ENCODE data around the gene MTHFR.

MTHFR gene

DNA sequence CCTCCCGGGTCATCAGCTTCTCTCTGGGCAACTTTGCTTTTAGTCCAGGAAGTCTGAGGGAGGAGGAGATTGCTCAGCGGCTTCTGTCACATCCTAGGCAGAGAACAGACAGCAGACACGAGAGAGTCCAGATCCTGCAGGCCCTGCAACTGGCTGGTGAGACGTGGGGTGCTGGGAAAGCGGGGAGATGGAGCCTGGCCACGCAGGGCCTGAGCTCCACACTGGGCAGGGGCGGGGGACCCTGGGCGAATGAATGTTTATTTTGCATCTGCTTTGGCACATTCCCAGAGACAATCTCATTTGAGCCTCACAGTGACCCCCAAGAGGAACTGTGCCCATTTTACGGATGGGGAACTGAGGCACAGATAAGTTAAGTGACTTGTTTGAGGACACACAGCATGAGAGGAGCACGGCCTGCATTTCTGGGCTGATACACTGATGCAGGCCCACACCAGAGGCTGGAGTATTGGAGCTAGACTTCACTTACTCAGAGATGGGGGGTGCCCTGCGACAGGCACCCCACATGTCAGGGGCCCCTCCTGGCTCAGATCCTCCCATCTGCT is 34.2 kb downstream of the MTHFR start:
- TF ChIP-seq GATA3 (IDR thresholded peaks at IDR 0.05; ENCODE audit: low read depth, low read length) (no peak), GATA2 (IDR thresholded peaks at IDR 0.05; ENCODE audit: low read depth, low read length) (no peak)

DNA sequence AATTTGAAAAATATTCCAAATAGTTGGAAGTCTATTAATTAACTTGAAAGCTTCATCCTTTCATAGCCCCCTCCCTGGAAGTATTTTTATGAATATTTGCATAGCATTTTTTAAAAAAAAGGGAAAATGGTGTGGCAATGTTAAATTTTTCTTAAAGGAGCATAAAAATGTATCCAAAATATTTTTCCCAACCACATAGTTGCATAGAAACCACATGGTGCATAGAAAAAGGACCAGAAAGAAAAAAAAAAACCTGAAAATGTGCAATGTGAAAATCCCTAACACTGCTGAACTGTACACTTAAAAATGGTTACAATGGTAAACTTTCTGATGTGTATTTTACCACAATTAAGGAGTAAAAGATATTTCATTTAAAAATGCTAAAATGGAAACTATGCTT is 35.8 kb downstream of the MTHFR start:
- no peak for TF ChIP-seq GATA2 (IDR thresholded peaks at IDR 0.05; ENCODE audit: low read depth, low read length)
- TF ChIP-seq GATA3 (IDR thresholded peaks at IDR 0.05; ENCODE audit: low read depth, low read length) = no peak

DNA sequence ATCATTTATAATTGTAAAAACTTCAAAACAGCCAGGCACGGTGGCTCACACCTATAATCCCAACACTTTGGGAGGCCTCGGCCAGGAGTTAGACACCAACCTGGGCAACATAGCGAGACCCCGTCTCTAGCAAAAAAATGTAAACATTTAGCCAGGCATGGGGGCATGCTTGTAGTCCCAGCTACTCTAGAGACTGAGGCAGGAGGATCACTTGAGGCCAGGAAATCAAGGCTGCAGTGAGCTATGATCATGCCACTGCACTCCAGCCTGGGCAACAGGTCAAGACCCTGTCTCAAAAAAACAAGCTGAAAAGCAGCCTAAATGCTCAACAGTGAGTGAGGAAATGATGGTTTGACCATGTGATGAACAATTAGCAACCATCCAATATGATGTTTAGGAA is 36.5 kb downstream of the MTHFR start:
- no peak for TF ChIP-seq GATA3 (IDR thresholded peaks at IDR 0.05; ENCODE audit: low read depth, low read length)
- no peak for TF ChIP-seq GATA2 (IDR thresholded peaks at IDR 0.05; ENCODE audit: low read depth, low read length)

DNA sequence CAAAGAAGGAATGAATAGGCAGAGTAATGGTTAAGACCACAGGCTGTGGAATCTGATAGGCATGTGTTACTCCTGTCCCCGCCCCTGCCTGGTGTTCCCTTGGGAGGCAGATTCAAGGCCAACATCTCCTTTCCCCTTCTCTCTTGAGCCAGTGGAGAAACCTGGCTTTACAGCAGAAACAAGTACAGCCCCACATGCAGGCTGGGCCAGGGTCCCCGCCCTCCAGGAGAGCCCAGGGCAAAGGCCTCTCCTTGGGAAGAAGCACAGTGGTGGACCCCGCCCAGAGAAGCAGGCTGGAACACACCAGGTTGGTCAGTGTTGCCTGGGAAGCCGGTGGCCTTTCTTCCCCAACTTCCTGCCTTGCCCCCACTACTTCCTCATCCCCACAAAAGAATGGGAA is 36.9 kb downstream of the MTHFR start:
- TF ChIP-seq GATA2 (IDR thresholded peaks at IDR 0.05; ENCODE audit: low read depth, low read length) (no peak), GATA3 (IDR thresholded peaks at IDR 0.05; ENCODE audit: low read depth, low read length) (no peak)

DNA sequence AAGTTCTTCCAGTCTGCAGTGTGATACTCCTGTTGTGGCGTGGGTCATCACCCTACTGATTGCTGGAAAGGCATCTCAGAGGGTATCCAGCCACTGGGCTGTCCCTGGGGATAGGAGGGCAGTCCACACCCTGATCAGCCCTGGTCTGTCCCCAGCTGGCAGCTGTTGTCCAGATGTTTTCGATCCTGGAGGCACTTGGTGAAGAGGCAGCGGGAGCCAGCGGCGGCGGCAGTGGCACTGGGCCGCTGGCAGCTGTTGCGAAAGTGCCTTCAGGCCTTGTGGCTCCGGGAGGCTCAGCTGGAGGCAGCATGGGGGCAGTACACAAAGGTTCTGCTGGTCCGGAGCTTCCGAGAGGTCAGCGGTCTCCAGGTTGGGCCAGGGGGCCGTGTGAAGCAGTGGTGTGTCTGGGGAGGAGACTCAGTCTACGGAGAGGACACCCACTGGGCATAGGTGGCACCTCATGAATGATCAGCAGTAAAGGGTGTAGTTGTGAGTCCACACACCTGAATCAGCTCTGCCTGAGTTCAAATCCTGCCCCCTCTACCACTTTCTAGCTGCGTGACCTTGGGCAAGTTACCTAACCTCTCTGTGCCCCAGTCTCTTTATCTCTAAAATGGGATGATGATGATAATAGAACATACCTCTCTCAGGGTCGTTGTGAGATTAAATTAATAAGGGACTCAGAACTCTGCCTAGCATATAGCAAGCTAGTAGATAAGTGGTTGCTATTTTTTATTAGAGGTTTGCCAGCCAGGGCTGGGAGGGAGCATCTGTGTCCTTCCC is 37.7 kb downstream of the MTHFR start:
- TF ChIP-seq GATA3 (IDR thresholded peaks at IDR 0.05; ENCODE audit: low read depth, low read length) = no peak

DNA sequence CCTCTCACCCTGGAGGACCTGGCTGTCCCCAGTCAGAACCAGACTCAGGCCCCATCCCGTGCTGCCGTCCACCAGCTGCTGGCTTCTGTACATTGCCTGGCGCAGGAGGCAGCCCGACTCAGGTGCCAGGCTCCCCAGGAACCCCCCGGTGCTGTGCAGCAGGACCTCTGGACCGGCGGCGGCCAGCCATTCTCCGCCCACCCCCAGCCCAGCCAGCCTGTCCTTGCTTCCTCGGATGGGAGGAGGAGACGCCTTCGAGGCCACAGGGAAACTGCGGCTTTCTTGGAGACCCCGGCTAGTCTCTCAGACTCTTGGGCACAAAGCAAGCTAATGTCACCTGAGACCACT is 39.4 kb downstream of the MTHFR start:
- no peak for TF ChIP-seq GATA3 (IDR thresholded peaks at IDR 0.05; ENCODE audit: low read depth, low read length)
- TF ChIP-seq GATA2 (IDR thresholded peaks at IDR 0.05; ENCODE audit: low read depth, low read length) = no peak

DNA sequence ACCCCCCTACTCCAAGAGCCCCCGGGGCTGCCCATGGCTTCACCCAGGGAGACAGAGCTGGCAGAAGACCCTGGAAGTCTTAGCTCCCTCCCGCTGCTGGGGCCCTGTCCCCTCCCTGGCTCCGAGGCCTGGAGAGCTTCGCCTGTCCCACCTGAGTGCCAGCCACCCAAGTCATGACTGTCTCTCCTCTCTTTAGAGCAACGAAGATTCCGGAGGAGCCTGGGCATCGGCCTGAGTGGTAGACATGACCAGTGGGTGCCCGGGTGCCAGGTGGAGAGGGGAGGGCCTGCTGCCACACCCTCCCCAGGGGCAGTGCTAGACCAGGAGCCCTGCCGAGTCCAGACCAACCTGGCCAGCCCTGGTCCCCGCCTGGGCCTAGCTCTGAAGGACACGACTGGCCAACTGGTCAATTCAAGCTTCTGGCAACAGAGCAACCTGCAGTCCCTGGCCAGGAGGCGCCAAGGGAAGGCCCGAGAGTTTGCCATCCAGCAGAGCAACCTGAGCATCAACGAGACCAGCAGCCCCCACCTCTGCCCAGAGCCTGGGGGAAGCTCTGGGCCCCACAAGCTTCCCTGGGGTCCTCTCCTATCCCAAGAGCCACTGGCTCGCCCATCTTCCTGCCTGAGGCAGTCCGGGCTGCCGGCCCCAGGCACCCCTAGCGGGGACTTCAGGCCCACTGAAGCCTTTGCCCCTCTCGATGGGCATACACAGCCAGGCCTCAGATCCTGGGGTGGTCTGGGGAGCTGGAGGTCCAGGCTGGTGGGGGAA is 39.9 kb downstream of the MTHFR start:
- TF ChIP-seq GATA3 (IDR thresholded peaks at IDR 0.05; ENCODE audit: low read depth, low read length) = no peak
- no peak for TF ChIP-seq GATA2 (IDR thresholded peaks at IDR 0.05; ENCODE audit: low read depth, low read length)

DNA sequence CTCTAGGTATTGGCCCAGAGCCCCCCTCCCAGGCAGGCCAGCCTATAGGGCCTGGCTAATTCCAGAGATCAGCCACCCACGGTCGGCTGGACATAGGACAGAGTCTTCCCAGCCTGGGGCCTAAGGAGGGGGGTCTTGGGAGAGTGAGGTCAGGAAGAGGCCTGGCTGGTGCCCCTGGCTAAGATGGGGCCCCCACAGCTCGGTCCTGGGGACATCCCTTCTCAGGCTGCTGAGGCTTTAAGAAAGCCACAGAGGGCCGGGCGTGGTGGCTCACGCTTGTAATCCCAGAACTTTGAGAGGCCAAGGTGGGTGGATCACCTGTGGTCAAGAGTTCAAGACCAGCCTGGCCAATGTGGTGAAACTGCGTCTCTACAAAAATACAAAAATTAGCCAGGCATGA is 41.2 kb downstream of the MTHFR start:
- TF ChIP-seq GATA2 (IDR thresholded peaks at IDR 0.05; ENCODE audit: low read depth, low read length) (no peak), GATA3 (IDR thresholded peaks at IDR 0.05; ENCODE audit: low read depth, low read length) (no peak)

DNA sequence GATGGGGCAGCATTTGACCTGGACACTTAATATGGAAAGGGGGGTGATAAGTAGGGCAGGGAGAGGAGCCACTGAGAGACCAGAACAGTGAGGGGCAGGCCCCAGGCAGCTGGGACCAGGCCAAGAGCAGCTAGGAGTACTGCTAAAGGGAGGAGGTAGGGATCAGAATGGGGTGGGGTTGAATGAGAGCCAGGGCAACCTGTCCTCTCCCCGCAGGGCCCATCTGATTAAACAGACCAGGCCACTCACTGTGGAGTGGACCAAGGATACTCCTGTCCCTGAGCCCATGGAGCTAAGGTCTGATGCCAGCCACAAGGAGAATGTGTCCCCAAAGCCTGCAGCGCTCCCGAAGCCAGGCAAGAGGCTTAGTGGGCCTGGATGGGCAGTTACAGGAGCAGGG is 41.6 kb downstream of the MTHFR start:
- TF ChIP-seq GATA2 (IDR thresholded peaks at IDR 0.05; ENCODE audit: low read depth, low read length) (no peak), GATA3 (IDR thresholded peaks at IDR 0.05; ENCODE audit: low read depth, low read length) (no peak)

DNA sequence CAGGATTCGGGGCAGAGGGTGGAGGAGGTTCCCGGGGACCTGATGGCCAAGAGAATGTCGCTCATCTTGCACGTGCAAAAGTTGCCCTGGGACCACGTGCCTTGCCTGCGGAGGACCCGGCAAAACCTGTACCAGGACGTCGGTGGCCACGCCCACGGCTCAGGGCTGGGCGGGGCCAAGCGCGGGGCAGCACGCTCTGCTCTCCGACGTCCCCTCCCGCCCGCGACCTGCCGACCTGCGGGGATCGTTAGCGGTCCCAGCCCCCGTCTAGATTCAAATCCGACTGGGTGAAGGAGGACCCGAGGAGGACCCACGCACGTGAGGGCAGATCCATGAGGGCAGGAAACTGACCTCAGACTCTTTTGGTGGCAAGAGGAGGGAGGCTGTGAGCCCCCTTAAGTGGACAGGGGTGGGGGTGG is 43.8 kb downstream of the MTHFR start, which contains the start of gene C1orf167:
Gene C1orf167, plus strand, starts transcription at position 206 of the 419 bp plus-strand sequence. CDS start 2,208 bp downstream, outside the sequence.
- TF ChIP-seq GATA2 (IDR thresholded peaks at IDR 0.05; ENCODE audit: low read depth, low read length) (no peak), GATA3 (IDR thresholded peaks at IDR 0.05; ENCODE audit: low read depth, low read length) (no peak)

DNA sequence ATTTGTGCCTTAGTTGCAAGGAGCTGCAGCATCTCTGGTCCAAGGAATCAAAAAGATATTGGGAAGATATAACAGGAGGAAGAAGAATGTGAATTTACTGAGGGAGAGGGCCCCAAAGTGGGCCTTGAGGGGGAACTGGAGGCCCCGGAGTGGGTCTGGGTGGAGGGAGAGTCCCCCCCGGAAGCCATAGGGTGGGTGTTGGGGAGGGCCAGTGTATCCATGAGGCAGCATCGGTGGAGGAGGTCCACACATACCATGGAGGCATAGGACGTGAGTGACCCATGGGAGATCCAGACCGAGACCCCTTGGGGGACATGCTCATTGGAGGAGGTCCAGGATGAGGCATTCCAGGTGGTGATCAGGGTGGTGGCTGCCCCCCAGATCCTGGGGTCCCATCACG is 44.5 kb downstream of the MTHFR start:
- no peak for TF ChIP-seq GATA2 (IDR thresholded peaks at IDR 0.05; ENCODE audit: low read depth, low read length)
- no peak for TF ChIP-seq GATA3 (IDR thresholded peaks at IDR 0.05; ENCODE audit: low read depth, low read length)

DNA sequence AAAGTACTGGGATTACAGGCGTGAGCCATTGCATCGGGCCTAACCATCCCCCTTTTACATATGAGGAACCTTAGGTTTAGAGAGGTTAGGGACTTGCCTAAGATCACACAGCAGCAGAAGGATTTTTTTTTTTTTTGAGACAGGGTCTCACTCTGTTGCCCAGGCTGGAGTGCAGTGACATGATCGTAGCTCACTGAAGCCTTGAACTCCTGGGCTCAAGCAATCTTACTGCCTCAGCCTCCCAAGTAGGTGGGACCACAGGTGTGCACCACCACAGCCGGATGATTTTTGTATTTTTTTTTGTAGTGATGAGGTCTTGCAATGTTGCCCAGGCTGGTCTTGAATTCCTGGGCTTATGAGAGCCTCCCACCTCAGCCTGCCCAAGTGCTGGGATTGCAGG is 46.0 kb downstream of the MTHFR start:
- no peak for TF ChIP-seq GATA3 (IDR thresholded peaks at IDR 0.05; ENCODE audit: low read depth, low read length)
- TF ChIP-seq GATA2 (IDR thresholded peaks at IDR 0.05; ENCODE audit: low read depth, low read length) = no peak

DNA sequence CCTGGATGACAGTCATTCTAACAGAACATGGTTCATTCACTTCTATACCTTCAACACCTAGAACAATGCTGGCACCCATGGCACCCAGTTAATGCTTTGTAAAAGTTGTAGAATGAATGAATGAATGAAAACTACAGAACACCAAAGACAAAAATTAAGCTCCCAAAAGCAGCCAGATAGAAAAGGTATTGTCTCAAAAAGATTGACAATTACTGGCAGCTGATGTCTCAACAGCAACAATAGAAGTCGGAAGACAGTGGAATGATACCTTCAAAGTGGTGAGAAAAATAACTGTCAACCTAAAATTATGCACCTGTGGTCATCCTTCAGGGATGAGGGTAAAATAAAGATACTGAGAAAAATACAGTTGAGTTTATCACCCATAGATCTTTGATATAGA is 48.7 kb downstream of the MTHFR start:
- TF ChIP-seq GATA3 (IDR thresholded peaks at IDR 0.05; ENCODE audit: low read depth, low read length) (no peak), GATA2 (IDR thresholded peaks at IDR 0.05; ENCODE audit: low read depth, low read length) (no peak)

DNA sequence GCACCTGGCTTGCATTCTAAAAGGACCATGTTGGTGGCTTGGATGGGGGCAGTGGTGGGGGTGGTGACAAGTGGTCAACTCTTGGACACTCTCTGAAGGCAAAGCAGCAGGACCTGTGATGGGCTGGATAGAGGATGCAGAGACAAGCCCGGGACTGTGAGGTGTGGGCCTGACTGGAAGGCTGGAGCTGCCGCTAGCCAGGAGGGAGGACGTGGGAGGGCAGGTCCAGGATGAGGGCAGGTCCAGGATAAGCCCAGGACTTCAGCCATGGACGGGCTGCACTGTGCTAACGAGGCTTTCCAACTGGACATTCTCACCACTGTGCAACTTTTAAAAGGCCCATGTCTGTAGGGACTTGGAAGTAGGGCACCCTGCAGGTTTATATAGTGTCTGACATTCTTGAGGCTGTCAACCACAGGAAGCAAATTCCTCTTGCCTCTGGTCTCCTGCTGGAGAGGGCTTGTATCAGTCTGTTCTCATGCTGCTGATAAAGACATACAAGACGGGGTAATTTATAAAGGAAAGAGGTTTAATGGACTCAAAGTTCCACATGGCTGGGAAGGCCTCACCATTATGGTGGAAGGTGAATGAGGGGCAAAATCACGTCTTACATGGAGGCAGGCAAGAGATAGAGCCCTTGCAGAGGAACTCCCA is 52.1 kb downstream of the MTHFR start:
- no peak for TF ChIP-seq GATA3 (IDR thresholded peaks at IDR 0.05; ENCODE audit: low read depth, low read length)
- no peak for TF ChIP-seq GATA2 (IDR thresholded peaks at IDR 0.05; ENCODE audit: low read depth, low read length)
